HG02884 (cell line): Measurements from ENCODE around the gene PPP1R12B.
"Not testable (repeated sequence)": the region's sequence is repeated elsewhere in the genome, so short reads cannot be mapped to it uniquely, and the experiment has no call there.

Experiments used
- ATAC-seq: cut with Tn5 transposase; IDR thresholded peaks from one replicate; pipeline ENCODE4 v1.9.1; 2021; ENCODE audit warnings: mild to moderate bottlenecking, moderate library complexity; ENCODE audit not compliant: unreplicated experiment

The PPP1R12B gene

GRCh38 chr1:202480640-202481039, 132.1 kb downstream of the PPP1R12B start:
- not testable (repeated sequence) for ATAC-seq

- not testable (repeated sequence) for ATAC-seq
Measured at GRCh38 chr1:202483362-202483761, 134.9 kb downstream of the PPP1R12B start.

GRCh38 chr1:202484032-202484431, 135.5 kb downstream of the PPP1R12B start:
- ATAC-seq, result not testable (repeated sequence)

- ATAC-seq, result not testable (repeated sequence)
Measured at GRCh38 chr1:202484820-202485219, 136.3 kb downstream of the PPP1R12B start.

GRCh38 chr1:202488178-202488649, 139.7 kb downstream of the PPP1R12B start:
- peak; percentile 62 for ATAC-seq

GRCh38 chr1:202489101-202489500, 140.6 kb downstream of the PPP1R12B start:
- not testable (repeated sequence) for ATAC-seq

GRCh38 chr1:202493112-202493511, 144.6 kb downstream of the PPP1R12B start:
- not testable (repeated sequence) for ATAC-seq

- no peak for ATAC-seq
Measured at GRCh38 chr1:202498542-202498941, 150.0 kb downstream of the PPP1R12B start.

- ATAC-seq, result not testable (repeated sequence)
Measured at GRCh38 chr1:202499997-202500396, 151.5 kb downstream of the PPP1R12B start.

GRCh38 chr1:202501281-202501680, 152.8 kb downstream of the PPP1R12B start:
- no peak for ATAC-seq

- no peak for ATAC-seq
Measured at GRCh38 chr1:202505356-202505755, 156.9 kb downstream of the PPP1R12B start.

GRCh38 chr1:202505880-202506575, 157.5 kb downstream of the PPP1R12B start:
- ATAC-seq, result not testable (repeated sequence)

- ATAC-seq, result not testable (repeated sequence)
Measured at GRCh38 chr1:202508863-202509262, 160.4 kb downstream of the PPP1R12B start.

- ATAC-seq, result not testable (repeated sequence)
Measured at GRCh38 chr1:202513875-202514274, 165.4 kb downstream of the PPP1R12B start.

- no peak for ATAC-seq
Measured at GRCh38 chr1:202516434-202516877, 168.0 kb downstream of the PPP1R12B start.

GRCh38 chr1:202517146-202517545, 168.6 kb downstream of the PPP1R12B start:
- ATAC-seq, result not testable (repeated sequence)

GRCh38 chr1:202518180-202518579, 169.7 kb downstream of the PPP1R12B start:
- not testable (repeated sequence) for ATAC-seq

GRCh38 chr1:202518905-202519304, 170.4 kb downstream of the PPP1R12B start:
- not testable (repeated sequence) for ATAC-seq

- not testable (repeated sequence) for ATAC-seq
Measured at GRCh38 chr1:202520129-202520856, 171.8 kb downstream of the PPP1R12B start.

GRCh38 chr1:202520857-202521216, 172.3 kb downstream of the PPP1R12B start:
- not testable (repeated sequence) for ATAC-seq

- ATAC-seq, result not testable (repeated sequence)
Measured at GRCh38 chr1:202521484-202521883, 173.0 kb downstream of the PPP1R12B start.

- ATAC-seq, result no peak
Measured at GRCh38 chr1:202521886-202522285, 173.4 kb downstream of the PPP1R12B start.
